ENCODE data around the gene HOXC4. TPM values are rescaled to one million over a fixed set of nuclear protein-coding genes. Genes with fewer than 3 reads are reported as not detected.

Gene HOXC4
- total and polyA plus RNA-seq, 4 donors = 0.18 to 0.86 (median 0.51) TPM

DNA sequence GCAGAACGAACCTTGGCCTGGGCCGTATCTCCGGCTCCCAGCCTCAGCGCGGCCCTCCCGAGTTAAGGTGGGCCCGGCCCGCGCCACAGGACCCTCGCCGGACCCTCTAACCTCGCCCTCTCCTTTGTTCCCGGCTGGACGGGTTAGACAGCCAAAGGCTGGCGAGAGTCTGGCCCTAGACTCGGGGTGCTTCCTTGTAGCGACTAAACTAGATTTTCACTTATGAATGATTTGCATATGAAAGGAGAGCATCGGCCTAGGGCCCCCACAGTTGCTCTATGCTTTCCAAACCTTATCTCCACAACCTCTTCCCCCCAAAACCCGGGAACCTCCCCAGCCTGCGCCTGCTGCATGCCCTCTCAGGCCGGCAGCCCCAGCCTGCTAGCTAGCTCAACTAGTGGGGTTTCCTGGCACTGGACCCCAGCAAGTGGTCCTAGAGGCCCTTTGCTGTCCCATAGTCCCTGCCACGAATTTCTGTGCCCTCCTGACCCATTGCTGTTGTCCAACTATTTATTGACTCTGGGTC lies 18.8 kb upstream of the HOXC4 start:
- Histone ChIP-seq H3K9ac (ENCODE audit: insufficient read depth in 1 of 2, low read length in 2 of 2) (no peak overlapping the region), H3K9me3 (ENCODE audit: control insufficient read depth in 4 of 4, insufficient read depth in 3 of 4, low read length in 3 of 4) (peaks cover 0 to 14% (median 0%) of the 10 kb centered on the region in 4 donors), H3K4me1 (ENCODE audit: control insufficient read depth in 5 of 5, insufficient read depth in 5 of 5, low read length in 5 of 5) (peaks cover 0 to 36% (median 0%) of the 10 kb centered on the region in 5 donors), H3K27ac (ENCODE audit: low read depth in 1 of 2, low read length in 1 of 2) (no peak overlapping the region), H3K4me3 (no peak overlapping the region), H3K36me3 (ENCODE audit: control insufficient read depth in 4 of 4, insufficient read depth in 4 of 4, low read length in 4 of 4) (peaks cover 0 to 1% (median 0%) of the 10 kb centered on the region in 4 donors), H3K27me3 (ENCODE audit: control insufficient read depth in 3 of 3, insufficient read depth in 3 of 3, low read length in 2 of 3) (peaks cover 21 to 72% (median 71%) of the 10 kb centered on the region in 3 donors)
- no peak for ATAC-seq (ENCODE audit: insufficient read depth, low FRiP score)
- TF ChIP-seq, protein P1, sequence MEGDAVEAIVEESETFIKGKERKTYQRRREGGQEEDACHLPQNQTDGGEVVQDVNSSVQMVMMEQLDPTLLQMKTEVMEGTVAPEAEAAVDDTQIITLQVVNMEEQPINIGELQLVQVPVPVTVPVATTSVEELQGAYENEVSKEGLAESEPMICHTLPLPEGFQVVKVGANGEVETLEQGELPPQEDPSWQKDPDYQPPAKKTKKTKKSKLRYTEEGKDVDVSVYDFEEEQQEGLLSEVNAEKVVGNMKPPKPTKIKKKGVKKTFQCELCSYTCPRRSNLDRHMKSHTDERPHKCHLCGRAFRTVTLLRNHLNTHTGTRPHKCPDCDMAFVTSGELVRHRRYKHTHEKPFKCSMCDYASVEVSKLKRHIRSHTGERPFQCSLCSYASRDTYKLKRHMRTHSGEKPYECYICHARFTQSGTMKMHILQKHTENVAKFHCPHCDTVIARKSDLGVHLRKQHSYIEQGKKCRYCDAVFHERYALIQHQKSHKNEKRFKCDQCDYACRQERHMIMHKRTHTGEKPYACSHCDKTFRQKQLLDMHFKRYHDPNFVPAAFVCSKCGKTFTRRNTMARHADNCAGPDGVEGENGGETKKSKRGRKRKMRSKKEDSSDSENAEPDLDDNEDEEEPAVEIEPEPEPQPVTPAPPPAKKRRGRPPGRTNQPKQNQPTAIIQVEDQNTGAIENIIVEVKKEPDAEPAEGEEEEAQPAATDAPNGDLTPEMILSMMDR (IDR thresholded peaks at IDR 0.05; ENCODE audit: control extremely low read depth, extremely low read depth) = no peak
- 39 to 49% methylated on average over 22 of the region's 22 CpGs for WGBS, 2 donors
- no peak for DNase-seq

DNA sequence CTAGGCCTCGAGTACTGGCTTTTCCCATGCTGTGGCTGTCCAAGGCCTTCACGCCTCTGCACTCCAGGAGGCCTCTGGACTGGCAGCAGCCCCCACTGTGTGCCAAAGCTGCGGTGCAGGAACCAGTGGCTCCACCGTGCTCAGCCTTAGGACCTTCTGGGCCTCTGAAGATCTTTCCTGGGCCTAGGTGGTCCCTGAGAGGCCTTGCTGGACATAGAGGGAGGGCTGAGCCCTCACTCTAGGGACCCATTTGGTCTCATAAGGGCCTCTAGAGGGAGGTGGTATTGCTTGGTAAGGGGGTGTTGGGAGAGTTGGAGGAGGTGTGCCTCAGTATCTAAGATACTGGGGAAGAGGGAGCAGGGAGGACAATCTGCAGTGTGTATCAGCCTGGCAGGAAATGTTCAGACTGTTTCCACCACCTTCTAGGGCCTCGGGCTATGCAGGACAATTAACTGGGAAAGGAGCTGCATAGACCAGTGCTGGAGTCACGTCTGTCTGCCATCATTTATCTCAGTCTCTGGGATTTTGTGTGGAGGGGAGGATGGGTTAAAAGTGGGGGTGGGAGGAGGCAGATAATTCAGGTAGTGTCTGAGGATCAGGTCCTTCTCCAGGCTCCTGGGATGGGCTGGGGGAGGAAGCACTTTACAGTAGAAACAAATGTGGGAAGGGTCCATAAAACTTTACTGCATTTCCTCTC lies 17.9 kb upstream of the HOXC4 start:
- Histone ChIP-seq H3K9ac (ENCODE audit: insufficient read depth in 1 of 2, low read length in 2 of 2) (no peak overlapping the region), H3K36me3 (ENCODE audit: control insufficient read depth in 4 of 4, insufficient read depth in 4 of 4, low read length in 4 of 4) (peaks cover 0 to 1% (median 0%) of the 10 kb centered on the region in 4 donors), H3K4me1 (ENCODE audit: control insufficient read depth in 5 of 5, insufficient read depth in 5 of 5, low read length in 5 of 5) (peaks cover 0 to 38% (median 0%) of the 10 kb centered on the region in 5 donors), H3K4me3 (no peak overlapping the region), H3K9me3 (ENCODE audit: control insufficient read depth in 4 of 4, insufficient read depth in 3 of 4, low read length in 3 of 4) (peaks cover 0 to 14% (median 0%) of the 10 kb centered on the region in 4 donors), H3K27me3 (ENCODE audit: control insufficient read depth in 3 of 3, insufficient read depth in 3 of 3, low read length in 2 of 3) (peaks cover 21 to 76% (median 73%) of the 10 kb centered on the region in 3 donors), H3K27ac (ENCODE audit: low read depth in 1 of 2, low read length in 1 of 2) (no peak overlapping the region)
- WGBS, 2 donors = 65% methylated on average over 6 of the region's 6 CpGs
- DNase-seq (no peak), ATAC-seq (ENCODE audit: insufficient read depth, low FRiP score) (no peak)
- TF ChIP-seq, protein P1 (IDR thresholded peaks at IDR 0.05; ENCODE audit: control extremely low read depth, extremely low read depth) = no peak

DNA sequence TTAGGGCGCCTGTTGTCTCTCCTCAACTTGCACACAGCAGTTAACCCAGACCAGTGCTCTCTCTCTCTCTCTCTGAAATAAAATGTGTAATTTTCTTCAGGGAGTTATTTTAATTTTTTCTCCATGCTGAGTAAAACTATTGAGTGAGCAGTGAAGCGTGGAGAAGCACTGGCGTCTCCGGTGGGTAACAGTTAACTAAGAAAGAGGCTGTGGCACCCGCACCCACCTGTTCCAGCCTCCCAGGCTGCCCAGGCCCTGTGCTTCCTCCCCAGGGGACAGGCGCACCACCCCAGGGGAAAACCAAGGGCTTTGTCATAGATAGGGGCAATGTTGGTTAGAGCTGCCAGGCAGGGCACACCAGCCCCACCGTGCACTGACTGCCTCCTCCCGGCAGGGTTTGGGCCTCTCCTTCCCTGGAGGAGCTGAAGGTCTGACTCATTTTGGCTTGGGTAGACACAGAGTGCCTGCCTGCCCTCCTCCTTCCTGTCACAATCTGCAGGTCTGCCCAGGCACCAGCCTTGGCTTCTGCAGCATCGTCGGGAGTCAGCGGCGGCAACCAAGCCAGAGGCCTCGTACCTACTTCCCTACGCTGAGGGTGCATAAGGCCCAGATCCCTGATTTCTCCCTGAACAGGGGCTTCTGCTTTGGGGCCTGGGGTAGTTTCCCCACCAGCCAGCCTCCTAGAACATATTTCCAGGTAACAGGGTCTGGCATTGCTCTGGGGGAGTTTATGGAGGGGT lies 16.8 kb upstream of the HOXC4 start:
- DNase-seq (no peak), ATAC-seq (ENCODE audit: insufficient read depth, low FRiP score) (no peak)
- no peak overlapping the region for H3K9ac ChIP-seq (ENCODE audit: insufficient read depth in 1 of 2, low read length in 2 of 2)
- H3K9me3 ChIP-seq (ENCODE audit: control insufficient read depth in 4 of 4, insufficient read depth in 3 of 4, low read length in 3 of 4) = peaks cover 0 to 14% (median 0%) of the 10 kb centered on the region in 4 donors
- 63 to 71% methylated on average over 14 of the region's 14 CpGs for WGBS, 2 donors
- H3K4me3 ChIP-seq = no peak overlapping the region
- TF ChIP-seq, protein P1 (IDR thresholded peaks at IDR 0.05; ENCODE audit: control extremely low read depth, extremely low read depth) = no peak
- H3K27me3 ChIP-seq (ENCODE audit: control insufficient read depth in 3 of 3, insufficient read depth in 3 of 3, low read length in 2 of 3) = peaks cover 17 to 79% (median 68%) of the 10 kb centered on the region in 3 donors
- H3K27ac ChIP-seq (ENCODE audit: low read depth in 1 of 2, low read length in 1 of 2) = no peak overlapping the region
- peaks cover 0 to 34% (median 0%) of the 10 kb centered on the region in 5 donors for H3K4me1 ChIP-seq (ENCODE audit: control insufficient read depth in 5 of 5, insufficient read depth in 5 of 5, low read length in 5 of 5)
- H3K36me3 ChIP-seq (ENCODE audit: control insufficient read depth in 4 of 4, insufficient read depth in 4 of 4, low read length in 4 of 4) = peaks cover 0 to 1% (median 0%) of the 10 kb centered on the region in 4 donors
